ENCODE results near the gene SMURF1.

The SMURF1 gene

GRCh38 chr7:99002148-99002826 is 141.6 kb downstream of the SMURF1 start:
- DNase-seq, result no peak

GRCh38 chr7:99001482-99002147 is 142.3 kb downstream of the SMURF1 start:
- no peak for DNase-seq

- DNase-seq, result no peak
Measured at GRCh38 chr7:99000904-99001465, 142.9 kb downstream of the SMURF1 start.

- DNase-seq, result no peak
Measured at GRCh38 chr7:99000196-99000903, 143.6 kb downstream of the SMURF1 start.

GRCh38 chr7:98998821-98999725 is 144.8 kb downstream of the SMURF1 start:
- no peak for DNase-seq

- DNase-seq, result no peak
Measured at GRCh38 chr7:98997846-98998245, 146.1 kb downstream of the SMURF1 start.

GRCh38 chr7:98996150-98996552 is 147.8 kb downstream of the SMURF1 start:
- DNase-seq, result no peak

- no peak for DNase-seq
Measured at GRCh38 chr7:98995523-98996149, 148.3 kb downstream of the SMURF1 start.

GRCh38 chr7:98995111-98995510 is 148.8 kb downstream of the SMURF1 start:
- no peak for DNase-seq

- DNase-seq, result no peak
Measured at GRCh38 chr7:98994046-98994944, 149.6 kb downstream of the SMURF1 start.

GRCh38 chr7:98993024-98993897 is 150.6 kb downstream of the SMURF1 start:
- DNase-seq, result peak in 1 of 2 experiments; percentile 0

GRCh38 chr7:98992076-98992475 is 151.8 kb downstream of the SMURF1 start:
- DNase-seq, result no peak

GRCh38 chr7:98991141-98991540 is 152.8 kb downstream of the SMURF1 start:
- no peak for DNase-seq

- DNase-seq, result no peak
Measured at GRCh38 chr7:98990356-98990755, 153.6 kb downstream of the SMURF1 start.

- DNase-seq, result no peak
Measured at GRCh38 chr7:98988641-98989040, 155.3 kb downstream of the SMURF1 start.

GRCh38 chr7:98985945-98986344 is 158.0 kb downstream of the SMURF1 start:
- DNase-seq, result no peak

GRCh38 chr7:98985406-98985805 is 158.5 kb downstream of the SMURF1 start:
- DNase-seq, result no peak

- no peak for DNase-seq
Measured at GRCh38 chr7:98984126-98984525, 159.8 kb downstream of the SMURF1 start.

GRCh38 chr7:98982686-98983085 is 161.2 kb downstream of the SMURF1 start:
- no peak for DNase-seq

GRCh38 chr7:98981701-98982100 is 162.2 kb downstream of the SMURF1 start:
- no peak for DNase-seq
